Stomach (tissue), 9 donors: ENCODE results near the gene CACNA1E. TPM values are rescaled to one million over a fixed set of nuclear protein-coding genes. Genes with fewer than 3 reads are reported as not detected.

ENCODE experiments used
- DNase-seq, 2 donors: peaks; one replicate each; pipeline versions ENCODE4 v3.0.0 to v3.0.0-alpha.2; 2013 to 2019
- H3K27ac ChIP-seq, 5 donors: fragments of 200-600 bp in 4 of 5; sonication (generic) in 4 of 5; one replicate each; pipeline ENCODE4 v1.5.1; 2013 to 2019; ENCODE audit warnings: mild to moderate bottlenecking in 1 of 5, moderate library complexity in 1 of 5
- H3K27me3 ChIP-seq, 3 donors: fragments of 200-600 bp; sonication (generic); one replicate each; pipeline ENCODE4 v1.5.1; 2017 to 2019; ENCODE audit warnings: mixed run types in 1 of 3
- H3K36me3 ChIP-seq, 4 donors: fragments of 200-600 bp; sonication (generic); 1 replicate in 3 of 4; 2 replicates in 1 of 4; pipeline ENCODE4 v1.5.1; 2016 to 2019
- H3K4me1 ChIP-seq, 4 donors: fragments of 200-600 bp; sonication (generic); one replicate each; pipeline ENCODE4 v1.5.1; 2016 to 2019
- H3K4me3 ChIP-seq, 4 donors: fragments of 200-600 bp; sonication (generic) in 3 of 4; one replicate each; pipeline ENCODE4 v1.5.1; 2016 to 2019; ENCODE audit warnings: mild to moderate bottlenecking in 1 of 4
- H3K9me3 ChIP-seq, 4 donors: fragments of 200-600 bp; sonication (generic); one replicate each; pipeline ENCODE4 v1.5.1; 2016 to 2019
- EP300 ChIP-seq: sonication (generic); formaldehyde crosslinking; IDR thresholded peaks from one replicate; pipeline ENCODE4 v1.6.1; 2017; ENCODE audit warnings: antibody characterized with exemption
- POLR2A ChIP-seq, 4 donors: fragments of 450-650 bp; IDR thresholded peaks; one replicate each; pipeline ENCODE4 v1.6.1; 2016; ENCODE audit warnings: antibody characterized with exemption in 4 of 4, control low read depth in 2 of 4, mild to moderate bottlenecking in 1 of 4, moderate library complexity in 1 of 4
- POLR2AphosphoS5 ChIP-seq, 3 donors: sonication (generic); formaldehyde crosslinking; IDR thresholded peaks; one replicate each; pipeline ENCODE4 v1.6.1; 2016; ENCODE audit warnings: antibody characterized with exemption in 3 of 3
- WGBS, 5 donors: extraction: QIAGEN DNeasy Blood & Tissue Kit in 3 of 5; methylation state at CpG; one replicate each; pipeline versions ENCODE4 v1.1.5 to v1.1.7; 2013 to 2018; 5-methylcytosine and 5-hydroxymethylcytosine counted together
- intact Hi-C: fragments of 100-400 bp; cut with DNase I; formaldehyde crosslinking; loops from one replicate; pipeline ENCODE4 v1.15.1; 2023; ENCODE audit warnings: low total_unique reads
- polyA plus RNA-seq, 3 donors: library from polyadenylated mRNA; stranded (reverse); fragments of 200-250 nt; gene quantifications; one replicate each; pipeline ENCODE4 v1.2.3, GENCODE V29; 2013
- total RNA-seq, 5 donors: library from RNA; depleted of rRNA; stranded (reverse); fragments of >200 nt; gene quantifications; one replicate each; pipeline versions ENCODE4 v1.1.0 to v1.2.3, GENCODE V29; 2014 to 2016
- TF ChIP-seq, protein P1 (sequence below), 7 experiments: fragments of 450-650 bp in 4 of 7; fragments of 200-600 bp in 3 of 7; sonication (generic) in 3 of 7; IDR thresholded peaks; one replicate each; pipeline ENCODE4 v1.5.1; 2016 to 2019; ENCODE audit warnings: antibody characterized with exemption in 7 of 7, control low read depth in 2 of 7, mild to moderate bottlenecking in 1 of 7
- donor health status: healthy with polysubstance abuse.
- donor health status: Bipolar disorder and iron deficiency.
- donor health status: healthy.

CACNA1E gene
- total and polyA plus RNA-seq, 8 donors = under 0.01 to 1.8 (median 0.01) TPM; not detected in 4

DNA sequence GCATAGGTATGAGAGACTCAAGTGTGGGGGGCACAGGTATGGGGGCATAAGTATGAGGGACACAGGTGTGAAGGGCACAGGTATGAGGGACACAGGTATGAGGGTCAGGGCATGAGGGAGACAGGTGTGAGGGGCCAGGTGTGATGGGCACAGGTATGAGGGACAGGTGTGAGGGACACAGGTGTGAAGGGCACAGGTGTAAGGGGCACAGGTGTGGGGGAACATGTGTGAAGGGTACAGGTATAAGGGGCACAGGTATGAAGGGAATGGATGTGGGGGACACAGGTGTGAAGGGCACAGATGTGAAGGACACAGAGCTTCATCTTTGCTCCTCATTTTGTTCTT is 41.2 kb upstream of the CACNA1E start:
- TF ChIP-seq POLR2A (IDR thresholded peaks at IDR 0.05) = no peak
- TF ChIP-seq, protein P1, sequence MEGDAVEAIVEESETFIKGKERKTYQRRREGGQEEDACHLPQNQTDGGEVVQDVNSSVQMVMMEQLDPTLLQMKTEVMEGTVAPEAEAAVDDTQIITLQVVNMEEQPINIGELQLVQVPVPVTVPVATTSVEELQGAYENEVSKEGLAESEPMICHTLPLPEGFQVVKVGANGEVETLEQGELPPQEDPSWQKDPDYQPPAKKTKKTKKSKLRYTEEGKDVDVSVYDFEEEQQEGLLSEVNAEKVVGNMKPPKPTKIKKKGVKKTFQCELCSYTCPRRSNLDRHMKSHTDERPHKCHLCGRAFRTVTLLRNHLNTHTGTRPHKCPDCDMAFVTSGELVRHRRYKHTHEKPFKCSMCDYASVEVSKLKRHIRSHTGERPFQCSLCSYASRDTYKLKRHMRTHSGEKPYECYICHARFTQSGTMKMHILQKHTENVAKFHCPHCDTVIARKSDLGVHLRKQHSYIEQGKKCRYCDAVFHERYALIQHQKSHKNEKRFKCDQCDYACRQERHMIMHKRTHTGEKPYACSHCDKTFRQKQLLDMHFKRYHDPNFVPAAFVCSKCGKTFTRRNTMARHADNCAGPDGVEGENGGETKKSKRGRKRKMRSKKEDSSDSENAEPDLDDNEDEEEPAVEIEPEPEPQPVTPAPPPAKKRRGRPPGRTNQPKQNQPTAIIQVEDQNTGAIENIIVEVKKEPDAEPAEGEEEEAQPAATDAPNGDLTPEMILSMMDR (IDR thresholded peaks at IDR 0.05) = no peak
- no peak for TF ChIP-seq POLR2AphosphoS5 (IDR thresholded peaks at IDR 0.05)
- TF ChIP-seq EP300 = no peak
- Histone ChIP-seq H3K27ac (no peak overlapping the region), H3K36me3 (no peaks in the 10 kb centered on the region), H3K9me3 (no peaks in the 10 kb centered on the region), H3K27me3 (peaks cover 0 to 15% (median 0%) of the 10 kb centered on the region in 3 donors), H3K4me1 (no peaks in the 10 kb centered on the region), H3K4me3 (no peak overlapping the region)
- DNase-seq = no peak
- intact Hi-C loops = no loop called here

DNA sequence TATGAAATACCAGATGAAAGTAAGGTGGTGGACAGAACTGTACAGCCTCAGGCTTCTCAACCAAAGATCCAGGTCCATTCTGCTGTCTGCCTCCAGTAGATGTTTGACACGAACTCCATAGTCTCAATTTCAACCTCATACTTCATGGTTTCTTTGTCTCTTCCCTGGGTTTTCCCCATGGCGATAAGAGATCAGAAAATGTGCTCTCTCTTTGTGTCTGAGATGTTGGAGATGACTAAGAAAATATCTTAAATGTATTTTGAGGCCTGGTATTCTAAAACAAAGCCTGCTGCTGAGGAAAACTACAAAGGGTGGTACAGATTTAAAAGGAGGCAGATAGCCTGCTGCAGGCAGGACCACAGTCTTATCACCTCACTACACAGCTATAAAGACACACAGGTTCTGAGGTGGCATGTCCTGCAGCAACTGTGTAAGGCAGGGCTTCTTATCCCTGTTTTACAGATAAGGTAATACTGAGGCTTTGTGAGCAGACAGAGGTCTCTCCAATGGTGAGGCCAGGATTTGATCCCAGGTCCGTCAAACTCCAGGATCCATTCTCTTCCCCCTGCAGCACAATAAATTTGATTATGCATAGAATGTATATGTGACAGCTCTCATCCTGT is 40.0 kb upstream of the CACNA1E start:
- no peaks in the 10 kb centered on the region for H3K4me1 ChIP-seq
- H3K27ac ChIP-seq = no peak overlapping the region
- no peaks in the 10 kb centered on the region for H3K36me3 ChIP-seq
- peaks cover 0 to 9% (median 0%) of the 10 kb centered on the region in 3 donors for H3K27me3 ChIP-seq
- no peak overlapping the region for H3K4me3 ChIP-seq
- TF ChIP-seq, protein P1 (IDR thresholded peaks at IDR 0.05) = no peak
- no peak for TF ChIP-seq POLR2A (IDR thresholded peaks at IDR 0.05)
- TF ChIP-seq POLR2AphosphoS5 (IDR thresholded peaks at IDR 0.05) = no peak
- no peak for TF ChIP-seq EP300
- no peak for DNase-seq
- intact Hi-C loops = no loop called here
- peaks cover 0 to 5% (median 1%) of the 10 kb centered on the region in 4 donors for H3K9me3 ChIP-seq
- WGBS, 5 donors = 66 to 81% (median 75%) methylated on average over 3 of the region's 3 CpGs

DNA sequence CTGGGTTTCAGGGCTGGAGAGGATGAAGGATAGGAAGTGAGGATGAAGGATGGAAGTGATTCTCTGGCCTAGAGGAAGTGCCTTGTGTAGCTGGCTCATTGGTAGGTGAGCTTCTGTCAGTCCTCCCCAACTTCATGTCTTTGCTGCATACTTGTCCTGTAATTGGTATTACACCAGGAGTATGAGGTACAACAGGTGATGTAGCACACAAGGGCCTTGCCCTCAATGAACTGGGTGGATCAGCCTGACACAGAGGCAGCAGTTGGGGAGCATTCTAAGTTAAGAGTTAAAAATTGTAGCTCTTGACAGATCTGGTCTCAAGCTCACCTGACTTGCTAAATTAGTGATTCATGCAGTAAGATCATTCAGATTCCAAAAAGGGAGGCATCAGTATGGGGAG is 37.9 kb upstream of the CACNA1E start:
- no peak overlapping the region for H3K27ac ChIP-seq
- no peaks in the 10 kb centered on the region for H3K36me3 ChIP-seq
- H3K27me3 ChIP-seq = peaks cover 0 to under 1% (median 0%) of the 10 kb centered on the region in 3 donors
- H3K4me1 ChIP-seq = no peaks in the 10 kb centered on the region
- DNase-seq = no peak
- H3K4me3 ChIP-seq = no peak overlapping the region
- H3K9me3 ChIP-seq = peaks cover 0 to 5% (median 1%) of the 10 kb centered on the region in 4 donors
- intact Hi-C loops = no loop called here
- no peak for TF ChIP-seq EP300
- TF ChIP-seq POLR2AphosphoS5 (IDR thresholded peaks at IDR 0.05) = no peak
- TF ChIP-seq POLR2A (IDR thresholded peaks at IDR 0.05) = no peak
- TF ChIP-seq, protein P1 (IDR thresholded peaks at IDR 0.05) = no peak

DNA sequence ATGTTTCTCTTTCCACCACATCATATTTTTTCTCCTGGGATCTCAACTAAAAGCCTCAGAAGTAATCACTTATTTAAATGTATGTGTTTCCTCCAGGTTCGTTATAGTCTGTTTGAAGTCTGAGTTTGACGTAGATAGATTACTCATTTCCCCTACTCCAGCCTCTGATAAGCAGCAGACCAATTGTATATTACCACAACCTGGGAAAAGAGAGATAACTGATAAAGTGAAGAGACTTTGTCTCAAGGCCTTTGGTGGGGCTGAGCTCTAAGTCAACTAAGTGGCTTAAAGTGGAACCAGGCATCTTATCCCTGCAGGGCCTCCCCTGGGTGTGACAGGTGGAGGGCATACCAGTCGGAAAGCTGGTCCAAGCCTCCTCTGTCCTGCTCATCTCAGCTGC is 34.9 kb upstream of the CACNA1E start:
- no peak for DNase-seq
- TF ChIP-seq EP300 = no peak
- intact Hi-C loops = no loop called here

DNA sequence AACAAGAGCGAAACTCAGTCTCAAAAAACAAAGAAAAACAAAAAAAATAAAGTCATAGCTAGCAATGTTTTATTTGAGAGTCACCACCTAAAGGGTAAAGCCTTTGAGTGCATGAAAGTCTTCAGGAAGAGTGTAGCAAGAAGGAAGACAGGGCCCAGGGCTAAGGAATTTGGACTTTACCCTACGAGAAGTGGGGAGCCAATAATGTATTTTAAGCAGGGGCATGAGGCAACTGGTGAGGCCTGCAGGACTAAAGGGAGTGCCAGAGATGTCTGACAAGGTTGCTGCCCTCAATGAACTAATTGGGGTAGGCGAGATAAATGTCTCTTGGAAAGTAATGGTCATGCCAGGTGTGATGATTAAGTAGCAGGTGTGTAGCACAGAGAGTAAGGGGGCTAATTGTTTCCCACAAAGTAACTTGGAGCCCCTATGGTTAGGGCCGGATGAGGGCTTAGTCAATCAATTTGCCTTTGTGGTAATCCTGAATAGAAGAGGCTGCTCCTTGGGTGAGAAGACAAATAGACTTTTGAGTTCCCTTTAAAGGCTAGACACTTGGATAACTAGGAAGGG is 31.6 kb upstream of the CACNA1E start:
- intact Hi-C loops = no loop called here
- Histone ChIP-seq H3K4me3 (no peak overlapping the region), H3K9me3 (peaks cover 0 to 9% (median 5%) of the 10 kb centered on the region in 4 donors), H3K4me1 (no peaks in the 10 kb centered on the region), H3K36me3 (no peaks in the 10 kb centered on the region), H3K27me3 (no peaks in the 10 kb centered on the region), H3K27ac (no peak overlapping the region)
- 72 to 80% (median 78%) methylated on average over 4 of the region's 4 CpGs for WGBS, 5 donors
- DNase-seq = no peak
- TF ChIP-seq EP300 (no peak), POLR2A (IDR thresholded peaks at IDR 0.05) (no peak)
- TF ChIP-seq, protein P1 (IDR thresholded peaks at IDR 0.05) = no peak

More for the DNA sequence above, 34.9 kb upstream of the CACNA1E start:
- Histone ChIP-seq H3K4me1 (no peaks in the 10 kb centered on the region), H3K27me3 (no peaks in the 10 kb centered on the region), H3K27ac (no peak overlapping the region), H3K4me3 (no peak overlapping the region), H3K9me3 (peaks cover 0 to 5% (median 1%) of the 10 kb centered on the region in 4 donors), H3K36me3 (no peaks in the 10 kb centered on the region)
- WGBS, 5 donors = 30 to 43% (median 38%) methylated on average over 2 to 3 of the region's 3 CpGs
